HEK293 (cell line): ENCODE data around the gene DOCK4.
A peak's percentile ranks its signal among the peaks of the same experiment; 100 is the strongest.

Experiments
- CTCF ChIA-PET: fragments of 350-600 bp; formaldehyde crosslinking; extraction: SDS; loops from one replicate; lab custom pipeline; 2021; ENCODE audit warnings: antibody characterized with exemption; lab: Yijun Ruan, JAX
- POLR2A ChIA-PET: fragments of 300-600 bp; formaldehyde crosslinking; extraction: SDS; loops from one replicate; lab custom pipeline; 2020; ENCODE audit warnings: antibody characterized with exemption, inconsistent platforms; lab: Yijun Ruan, JAX
- H3K27ac ChIP-seq: fragments of 200-500 bp; sonication (Bioruptor generic); 2 replicates; pipeline ENCODE4 v1.5.1; 2014; ENCODE audit warnings: low read depth, low read length, control low read depth, inconsistent platforms; ENCODE audit errors: extremely low read depth
- H3K36me3 ChIP-seq, 2 experiments: fragments of 200-500 bp in 1 of 2; sonication (Bioruptor generic) in 1 of 2; 1 replicate in 1 of 2; 2 replicates in 1 of 2; pipeline ENCODE4 v1.5.1; 2014 to 2017; ENCODE audit warnings: inconsistent platforms in 2 of 2, low read length in 2 of 2; ENCODE audit not compliant: control insufficient read depth in 2 of 2, insufficient read depth in 1 of 2
- H3K4me1 ChIP-seq: fragments of 200-500 bp; sonication (Bioruptor generic); 2 replicates; pipeline ENCODE4 v1.5.1; 2014; ENCODE audit warnings: mild to moderate bottlenecking, low read length, inconsistent platforms; ENCODE audit not compliant: control insufficient read depth, insufficient read depth
- H3K4me3 ChIP-seq: 2 replicates; pipeline ENCODE4 v1.5.1; 2011; ENCODE audit warnings: low read depth, mild to moderate bottlenecking, control low read depth, low read length, moderate library complexity
- H3K9me3 ChIP-seq: fragments of 200-500 bp; sonication (Bioruptor generic); 2 replicates; pipeline ENCODE4 v1.5.1; 2014; ENCODE audit warnings: low read depth, low read length, inconsistent platforms; ENCODE audit not compliant: control insufficient read depth, insufficient read depth
- CTCF ChIP-seq: fragments of 450-650 bp; formaldehyde crosslinking; IDR thresholded peaks from 2 replicates; pipeline ENCODE4 v1.5.1; 2016; ENCODE audit warnings: missing biosample characterization, missing genetic modification characterization
- HIC1 ChIP-seq: fragments of 450-650 bp; formaldehyde crosslinking; IDR thresholded peaks from 2 replicates; pipeline ENCODE4 v1.5.1; 2016; ENCODE audit warnings: missing biosample characterization, missing genetic modification characterization
- INSM2 ChIP-seq: fragments of 450-650 bp; formaldehyde crosslinking; IDR thresholded peaks from 2 replicates; pipeline ENCODE4 v1.5.1; 2016; ENCODE audit warnings: missing biosample characterization, missing genetic modification characterization
- KLF16 ChIP-seq: fragments of 450-650 bp; formaldehyde crosslinking; IDR thresholded peaks from 2 replicates; pipeline ENCODE4 v1.5.1; 2017; ENCODE audit warnings: missing biosample characterization, missing genetic modification characterization
- OSR2 ChIP-seq: fragments of 450-650 bp; formaldehyde crosslinking; IDR thresholded peaks from 2 replicates; pipeline ENCODE4 v1.5.1; 2016; ENCODE audit warnings: missing biosample characterization, missing genetic modification characterization
- SETDB1 ChIP-seq: IDR thresholded peaks from one replicate; pipeline ENCODE4 v1.6.1; 2017; ENCODE audit warnings: mild to moderate bottlenecking, low read length, moderate library complexity, mixed read lengths; ENCODE audit not compliant: insufficient read length
- TRIM28 ChIP-seq: IDR thresholded peaks from 2 replicates; pipeline ENCODE4 v1.6.1; 2011; ENCODE audit warnings: low read length, control low read depth, borderline replicate concordance
- ZNF132 ChIP-seq: fragments of 450-650 bp; formaldehyde crosslinking; IDR thresholded peaks from 2 replicates; pipeline ENCODE4 v1.5.1; 2017; ENCODE audit warnings: missing biosample characterization, missing genetic modification characterization, borderline replicate concordance
- ZNF140 ChIP-seq: fragments of 450-650 bp; formaldehyde crosslinking; IDR thresholded peaks from 2 replicates; pipeline ENCODE4 v1.5.1; 2016; ENCODE audit warnings: missing biosample characterization, missing genetic modification characterization
- ZNF148 ChIP-seq: fragments of 450-650 bp; formaldehyde crosslinking; IDR thresholded peaks from 2 replicates; pipeline ENCODE4 v1.5.0; 2017; ENCODE audit warnings: missing biosample characterization, missing genetic modification characterization, borderline replicate concordance
- ZNF184 ChIP-seq: fragments of 450-650 bp; IDR thresholded peaks from 2 replicates; pipeline ENCODE4 v1.5.1; 2018; ENCODE audit warnings: missing biosample characterization, mild to moderate bottlenecking, missing genetic modification characterization
- ZNF2 ChIP-seq: fragments of 450-650 bp; formaldehyde crosslinking; IDR thresholded peaks from 2 replicates; pipeline ENCODE4 v1.5.1; 2016; ENCODE audit warnings: missing biosample characterization, missing genetic modification characterization
- ZNF223 ChIP-seq: fragments of 450-650 bp; formaldehyde crosslinking; IDR thresholded peaks from 2 replicates; pipeline ENCODE4 v1.5.1; 2016; ENCODE audit warnings: missing biosample characterization, missing genetic modification characterization
- ZNF302 ChIP-seq: fragments of 450-650 bp; formaldehyde crosslinking; IDR thresholded peaks from 2 replicates; pipeline ENCODE4 v1.5.1; 2016; ENCODE audit warnings: missing biosample characterization, missing genetic modification characterization, low read depth
- ZNF391 ChIP-seq: fragments of 450-650 bp; formaldehyde crosslinking; IDR thresholded peaks from 2 replicates; pipeline ENCODE4 v1.5.1; 2016; ENCODE audit warnings: low read depth, missing biosample characterization, missing genetic modification characterization, borderline replicate concordance
- ZNF555 ChIP-seq: fragments of 450-650 bp; formaldehyde crosslinking; conservative IDR thresholded peaks from 2 replicates; pipeline ENCODE4 v1.5.1; 2017; ENCODE audit warnings: missing biosample characterization, mild to moderate bottlenecking, missing genetic modification characterization, inconsistent platforms
- ZNF560 ChIP-seq: fragments of 450-650 bp; formaldehyde crosslinking; IDR thresholded peaks from 2 replicates; pipeline ENCODE4 v1.5.1; 2017; ENCODE audit warnings: missing biosample characterization, missing genetic modification characterization, borderline replicate concordance
- ZNF629 ChIP-seq: fragments of 450-650 bp; formaldehyde crosslinking; IDR thresholded peaks from 2 replicates; pipeline ENCODE4 v1.5.1; 2017; ENCODE audit warnings: missing biosample characterization, missing genetic modification characterization
- ZNF654 ChIP-seq: fragments of 450-650 bp; formaldehyde crosslinking; IDR thresholded peaks from 2 replicates; pipeline ENCODE4 v1.5.1; 2016; ENCODE audit warnings: low read depth, missing biosample characterization, missing genetic modification characterization
- ZNF660 ChIP-seq: fragments of 450-650 bp; IDR thresholded peaks from 2 replicates; pipeline ENCODE4 v1.5.1; 2018; ENCODE audit warnings: missing biosample characterization, mild to moderate bottlenecking, missing genetic modification characterization
- ZNF707 ChIP-seq: fragments of 450-650 bp; formaldehyde crosslinking; IDR thresholded peaks from 2 replicates; pipeline ENCODE4 v1.5.1; 2016; ENCODE audit warnings: missing biosample characterization, missing genetic modification characterization
- ZNF76 ChIP-seq: fragments of 450-650 bp; formaldehyde crosslinking; IDR thresholded peaks from 2 replicates; pipeline ENCODE4; 2016; ENCODE audit warnings: low read depth, missing biosample characterization, missing genetic modification characterization, borderline replicate concordance
- ZNF776 ChIP-seq: fragments of 450-650 bp; formaldehyde crosslinking; IDR thresholded peaks from 2 replicates; pipeline ENCODE4 v1.5.0; 2017; ENCODE audit warnings: missing biosample characterization, missing genetic modification characterization, borderline replicate concordance
- ZNF777 ChIP-seq: fragments of 450-650 bp; formaldehyde crosslinking; IDR thresholded peaks from 2 replicates; pipeline ENCODE4 v1.5.1; 2017; ENCODE audit warnings: missing biosample characterization, missing genetic modification characterization, borderline replicate concordance
- ZXDB ChIP-seq: fragments of 450-650 bp; formaldehyde crosslinking; IDR thresholded peaks from 2 replicates; pipeline ENCODE4 v1.5.1; 2016; ENCODE audit warnings: missing biosample characterization, missing genetic modification characterization

DOCK4 gene

GRCh38 chr7:111732923-111733322, 473.3 kb downstream of the DOCK4 start:
- no peaks in the 10 kb centered on the region for H3K4me1 ChIP-seq
- ChIA-PET CTCF (interaction anchor here (0.7 kb wide), 1 partner anchor 724 kb away, joined by 3 read pairs; no protein-coding TSS in a partner anchor), POLR2A (no interaction called here)
- no peaks in the 10 kb centered on the region; a peak in 1 of 3 replicates for H3K36me3 ChIP-seq
- no peaks in the 10 kb centered on the region for H3K9me3 ChIP-seq
- no peak overlapping the region for H3K27ac ChIP-seq
- no peak overlapping the region for H3K4me3 ChIP-seq
- TF ChIP-seq ZNF629 (tag by site-specific recombination) (no peak), ZNF555 (tag by site-specific recombination) (no peak), HIC1 (no peak), ZNF140 (tag by site-specific recombination) (no peak), ZNF660 (tag by site-specific recombination) (no peak), TRIM28 (no peak), OSR2 (tag by site-specific recombination) (no peak), ZNF302 (tag by site-specific recombination) (no peak), ZNF391 (no peak), ZNF2 (tag by site-specific recombination) (no peak), ZNF560 (tag by site-specific recombination) (no peak), ZNF223 (tag by site-specific recombination) (no peak), ZNF654 (tag by site-specific recombination) (no peak)

- no peaks in the 10 kb centered on the region for H3K9me3 ChIP-seq
- no peaks in the 10 kb centered on the region; a peak in 1 of 3 replicates for H3K36me3 ChIP-seq
- no peak overlapping the region for H3K4me3 ChIP-seq
- ChIA-PET CTCF (interaction anchor here (0.6 to 1.8 kb wide), 10 partner anchors 11 to 766 kb away, joined by 3 to 7 read pairs (median 3); no protein-coding TSS in a partner anchor), POLR2A (no interaction called here)
- no peak overlapping the region for H3K27ac ChIP-seq
- TF ChIP-seq ZXDB (tag by site-specific recombination) (no peak), CTCF (tag by site-specific recombination) (peak; percentile 54; the same call in 1 of the 2 replicates), ZNF654 (tag by site-specific recombination) (peak; percentile 51), ZNF148 (tag by site-specific recombination) (no peak), ZNF391 (no peak), KLF16 (tag by site-specific recombination) (no peak), ZNF76 (tag by site-specific recombination) (no peak), ZNF777 (tag by site-specific recombination) (no peak), ZNF707 (tag by site-specific recombination) (no peak), ZNF560 (tag by site-specific recombination) (no peak), ZNF776 (tag by site-specific recombination) (no peak), ZNF184 (no peak), SETDB1 (no peak), INSM2 (no peak), ZNF132 (tag by site-specific recombination) (no peak)
- no peaks in the 10 kb centered on the region for H3K4me1 ChIP-seq
These were observed 475.5 kb downstream of the DOCK4 start for GRCh38 chr7:111730476-111731300.
